Measurements from ENCODE around the gene PDGFB.

Gene PDGFB

GRCh38 chr22:39270280-39270679 is 25.5 kb upstream of the PDGFB start:
- no peaks in the 10 kb centered on the region for H3K27me3 ChIP-seq (ENCODE audit: insufficient read depth, poor library complexity, severe bottlenecking)
- no peak for TF ChIP-seq CTCF (IDR thresholded peaks at IDR 0.05; ENCODE audit: insufficient read depth, low read length)
- no peak overlapping the region for H3K27ac ChIP-seq (replicated peaks)
- no peak for DNase-seq (ENCODE audit: low read depth in 1 of 2, low spot score in 1 of 2)
- H3K4me3 ChIP-seq (replicated peaks; ENCODE audit: insufficient read depth, low read length) = no peak overlapping the region

GRCh38 chr22:39269095-39269790 is 24.5 kb upstream of the PDGFB start:
- Histone ChIP-seq H3K4me3 (replicated peaks; ENCODE audit: insufficient read depth, low read length) (no peak overlapping the region), H3K27ac (replicated peaks) (no peak overlapping the region), H3K27me3 (ENCODE audit: insufficient read depth, poor library complexity, severe bottlenecking) (no peaks in the 10 kb centered on the region)
- no peak for DNase-seq (ENCODE audit: low read depth in 1 of 2, low spot score in 1 of 2)
- TF ChIP-seq REST (IDR thresholded peaks at IDR 0.05; ENCODE audit: insufficient replicate concordance, low read depth) (no peak), GABPA (IDR thresholded peaks at IDR 0.05; ENCODE audit: low read depth) (no peak), SPI1 (IDR thresholded peaks at IDR 0.05; ENCODE audit: borderline replicate concordance, low read depth) (no peak), CTCF (IDR thresholded peaks at IDR 0.05; ENCODE audit: insufficient read depth, low read length) (no peak), POLR2AphosphoS5 (IDR thresholded peaks at IDR 0.05; ENCODE audit: low read depth) (no peak)

- no peak overlapping the region for H3K4me3 ChIP-seq (replicated peaks; ENCODE audit: insufficient read depth, low read length)
- no peak overlapping the region for H3K27ac ChIP-seq (replicated peaks)
- H3K27me3 ChIP-seq (ENCODE audit: insufficient read depth, poor library complexity, severe bottlenecking) = no peaks in the 10 kb centered on the region
- DNase-seq (ENCODE audit: low read depth in 1 of 2, low spot score in 1 of 2) = no peak
- no peak for TF ChIP-seq CTCF (IDR thresholded peaks at IDR 0.05; ENCODE audit: insufficient read depth, low read length)
- no peak for TF ChIP-seq POLR2AphosphoS5 (IDR thresholded peaks at IDR 0.05; ENCODE audit: low read depth)
- TF ChIP-seq GABPA (IDR thresholded peaks at IDR 0.05; ENCODE audit: low read depth) = no peak
- TF ChIP-seq REST (IDR thresholded peaks at IDR 0.05; ENCODE audit: insufficient replicate concordance, low read depth) = no peak
- no peak for TF ChIP-seq SPI1 (IDR thresholded peaks at IDR 0.05; ENCODE audit: borderline replicate concordance, low read depth)
Measured at GRCh38 chr22:39268645-39269044, 23.9 kb upstream of the PDGFB start.

- Histone ChIP-seq H3K27me3 (ENCODE audit: insufficient read depth, poor library complexity, severe bottlenecking) (no peaks in the 10 kb centered on the region), H3K4me3 (replicated peaks; ENCODE audit: insufficient read depth, low read length) (no peak overlapping the region), H3K27ac (replicated peaks) (no peak overlapping the region)
- no peak for TF ChIP-seq SPI1 (IDR thresholded peaks at IDR 0.05; ENCODE audit: borderline replicate concordance, low read depth)
- TF ChIP-seq GABPA (IDR thresholded peaks at IDR 0.05; ENCODE audit: low read depth) = no peak
- TF ChIP-seq REST (IDR thresholded peaks at IDR 0.05; ENCODE audit: insufficient replicate concordance, low read depth) = no peak
- DNase-seq (ENCODE audit: low read depth in 1 of 2, low spot score in 1 of 2) = no peak
Measured at GRCh38 chr22:39267974-39268373, 23.2 kb upstream of the PDGFB start.

Data from HL-60 (cell line).